Neural progenitor cell (in vitro differentiated cells): ENCODE results near the gene ABCC9.

Experiments used
- EZH2 ChIP-seq: fragments of 200-600 bp; sonication (generic); IDR thresholded peaks from 2 replicates; pipeline ENCODE4 v1.6.1; 2017; ENCODE audit warnings: antibody characterized with exemption, mild to moderate bottlenecking, moderate library complexity
- EZH2phosphoT487 ChIP-seq: fragments of 200-600 bp; sonication (generic); IDR thresholded peaks from 2 replicates; pipeline ENCODE4 v1.6.1; 2017; ENCODE audit warnings: antibody characterized with exemption
- TF ChIP-seq, protein P1 (sequence below): fragments of 200-600 bp; sonication (generic); IDR thresholded peaks from 2 replicates; pipeline ENCODE4 v1.5.1; 2017; ENCODE audit warnings: antibody characterized with exemption, mild to moderate bottlenecking

DNA sequence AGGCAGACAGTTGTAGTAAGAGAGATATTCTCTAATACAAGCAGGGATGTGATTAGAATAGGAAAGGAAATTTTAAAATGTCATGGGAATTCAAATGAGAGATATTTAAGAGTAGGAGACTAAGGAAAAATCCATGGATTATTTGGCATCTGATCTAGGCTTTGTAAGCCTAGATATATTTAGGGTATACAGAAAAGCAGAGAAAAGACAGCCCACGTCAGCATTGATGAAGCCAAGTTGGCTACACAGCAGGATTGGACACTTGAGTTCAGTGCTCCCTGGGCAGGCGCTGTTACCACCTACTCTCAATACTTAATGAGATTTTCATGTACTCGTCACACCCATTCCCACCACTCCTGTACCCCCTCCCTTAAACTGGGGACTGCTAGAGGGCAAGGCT is 165.1 kb downstream of the ABCC9 start:
- TF ChIP-seq EZH2 = no peak
- TF ChIP-seq, protein P1, sequence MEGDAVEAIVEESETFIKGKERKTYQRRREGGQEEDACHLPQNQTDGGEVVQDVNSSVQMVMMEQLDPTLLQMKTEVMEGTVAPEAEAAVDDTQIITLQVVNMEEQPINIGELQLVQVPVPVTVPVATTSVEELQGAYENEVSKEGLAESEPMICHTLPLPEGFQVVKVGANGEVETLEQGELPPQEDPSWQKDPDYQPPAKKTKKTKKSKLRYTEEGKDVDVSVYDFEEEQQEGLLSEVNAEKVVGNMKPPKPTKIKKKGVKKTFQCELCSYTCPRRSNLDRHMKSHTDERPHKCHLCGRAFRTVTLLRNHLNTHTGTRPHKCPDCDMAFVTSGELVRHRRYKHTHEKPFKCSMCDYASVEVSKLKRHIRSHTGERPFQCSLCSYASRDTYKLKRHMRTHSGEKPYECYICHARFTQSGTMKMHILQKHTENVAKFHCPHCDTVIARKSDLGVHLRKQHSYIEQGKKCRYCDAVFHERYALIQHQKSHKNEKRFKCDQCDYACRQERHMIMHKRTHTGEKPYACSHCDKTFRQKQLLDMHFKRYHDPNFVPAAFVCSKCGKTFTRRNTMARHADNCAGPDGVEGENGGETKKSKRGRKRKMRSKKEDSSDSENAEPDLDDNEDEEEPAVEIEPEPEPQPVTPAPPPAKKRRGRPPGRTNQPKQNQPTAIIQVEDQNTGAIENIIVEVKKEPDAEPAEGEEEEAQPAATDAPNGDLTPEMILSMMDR = no peak
- TF ChIP-seq EZH2phosphoT487 = no peak
